GM19025 (cell line): ENCODE data around the gene DGKQ.
"Not testable (repeated sequence)": the region's sequence is repeated elsewhere in the genome, so short reads cannot be mapped to it uniquely, and the experiment has no call there.

Experiments
- ATAC-seq: cut with Tn5 transposase; IDR thresholded peaks from one replicate; pipeline ENCODE4 v1.9.1; 2021; ENCODE audit warnings: mild to moderate bottlenecking, low read depth, moderate library complexity; ENCODE audit not compliant: unreplicated experiment

The DGKQ gene

GRCh38 chr4:930028-930551 lies 43.3 kb downstream of the DGKQ start:
- no peak for ATAC-seq

- no peak for ATAC-seq
Measured at GRCh38 chr4:929096-929765, 44.1 kb downstream of the DGKQ start.

GRCh38 chr4:927566-927965 lies 45.8 kb downstream of the DGKQ start:
- ATAC-seq = not testable (repeated sequence)

GRCh38 chr4:926538-926937 lies 46.8 kb downstream of the DGKQ start:
- no peak for ATAC-seq

GRCh38 chr4:925771-926500 lies 47.4 kb downstream of the DGKQ start:
- ATAC-seq = no peak

GRCh38 chr4:925171-925570 lies 48.2 kb downstream of the DGKQ start:
- ATAC-seq = no peak

GRCh38 chr4:924107-925096 lies 49.0 kb downstream of the DGKQ start:
- ATAC-seq = no peak

GRCh38 chr4:921830-922331 lies 51.5 kb downstream of the DGKQ start:
- no peak for ATAC-seq

- ATAC-seq = not testable (repeated sequence)
Measured at GRCh38 chr4:919004-919680, 54.2 kb downstream of the DGKQ start.

GRCh38 chr4:918591-918990 lies 54.8 kb downstream of the DGKQ start:
- ATAC-seq = not testable (repeated sequence)

- ATAC-seq = no peak
Measured at GRCh38 chr4:917992-918391, 55.4 kb downstream of the DGKQ start.

GRCh38 chr4:917466-917865 lies 55.9 kb downstream of the DGKQ start:
- no peak for ATAC-seq

GRCh38 chr4:915595-915994 lies 57.8 kb downstream of the DGKQ start:
- ATAC-seq = no peak

GRCh38 chr4:915041-915474 lies 58.3 kb downstream of the DGKQ start:
- no peak for ATAC-seq

- no peak for ATAC-seq
Measured at GRCh38 chr4:914531-914930, 58.8 kb downstream of the DGKQ start.

GRCh38 chr4:913280-913618 lies 60.1 kb downstream of the DGKQ start:
- no peak for ATAC-seq

- ATAC-seq = no peak
Measured at GRCh38 chr4:912548-913279, 60.7 kb downstream of the DGKQ start.

- no peak for ATAC-seq
Measured at GRCh38 chr4:911871-912490, 61.4 kb downstream of the DGKQ start.

- no peak for ATAC-seq
Measured at GRCh38 chr4:911221-911751, 62.1 kb downstream of the DGKQ start.
